HepG2 (cell line): Measurements from ENCODE around the gene ECEL1. TPM values are rescaled to one million over a fixed set of nuclear protein-coding genes. Genes with fewer than 3 reads are reported as not detected.

Experiments used
- ATAC-seq: fragments of 200-7000 bp; cut with Tn5 transposase; 3 replicates; pipeline ENCODE4 v1.9.1; 2020; ENCODE audit warnings: mild to moderate bottlenecking, moderate library complexity
- BruUV-seq: library from RNA; stranded (reverse); fragments of 400-500 nt; replicated peaks from 2 replicates; lab custom pipeline; 2021; lab: Mats Ljungman, UMichigan
- CTCF ChIA-PET: fragments of 300-600 bp; formaldehyde crosslinking; extraction: SDS; loops from one replicate; lab custom pipeline; 2021; ENCODE audit warnings: low total read pairs, inconsistent platforms, low intra/inter-chr PET ratio; lab: Yijun Ruan, JAX
- POLR2A ChIA-PET: fragments of 350-600 bp; sonication (Branson Sonifier 250); formaldehyde crosslinking; loops from one replicate; lab custom pipeline; 2020; ENCODE audit warnings: antibody characterized with exemption, inconsistent platforms; lab: Yijun Ruan, JAX
- DNase-seq: peaks from one replicate; pipeline ENCODE4 v3.0.0-alpha.2; 2015; ENCODE audit warnings: low spot score
- FAIRE-seq: peaks from 3 replicates; lab custom pipeline; 2011; peaks lifted over from hg19 to GRCh38; lab: Jason Lieb, UNC
- H2AFZ ChIP-seq: one replicate; pipeline ENCODE4 v1.6.1; 2011; ENCODE audit warnings: low read length, inconsistent platforms
- H3K27ac ChIP-seq: fragments of 300-600 bp; 3 replicates; pipeline ENCODE4 v1.8.0; 2011; ENCODE audit warnings: mixed run types, mild to moderate bottlenecking, mixed read lengths, low read length, inconsistent platforms; ENCODE audit not compliant: insufficient read depth; ENCODE audit errors: extremely low read length
- H3K27me3 ChIP-seq, 2 experiments: fragments of 200-600 bp in 1 of 2; 2 replicates in 1 of 2; 3 replicates in 1 of 2; pipeline versions ENCODE4 v1.6.0 to v1.8.0; 2011; ENCODE audit warnings: low read length in 2 of 2, mild to moderate bottlenecking in 2 of 2, moderate library complexity in 2 of 2, inconsistent platforms in 1 of 2; ENCODE audit not compliant: insufficient read depth in 2 of 2, control insufficient read depth in 1 of 2
- H3K36me3 ChIP-seq, 2 experiments: fragments of 200-600 bp in 1 of 2; replicated peaks in 1 of 2; 2 replicates in 1 of 2; 3 replicates in 1 of 2; pipeline versions ENCODE4 v1.5.1 to v1.8.0; 2011; ENCODE audit warnings: low read length in 2 of 2, inconsistent platforms in 1 of 2; ENCODE audit not compliant: insufficient read depth in 2 of 2, control insufficient read depth in 1 of 2
- H3K4me1 ChIP-seq: 2 replicates; pipeline ENCODE4 v1.5.1; 2012; ENCODE audit warnings: low read length, inconsistent platforms; ENCODE audit not compliant: insufficient read depth
- H3K4me2 ChIP-seq: 2 replicates; pipeline ENCODE4 v1.6.0; 2011; ENCODE audit warnings: low read depth, low read length, inconsistent platforms
- H3K4me3 ChIP-seq, 3 experiments: fragments of 200-600 bp in 1 of 3; sonication (generic), shearing (Covaris generic) in 1 of 3; replicated peaks in 1 of 3; 2 replicates each; pipeline ENCODE4 v1.5.1; 2011 to 2016; ENCODE audit warnings: low read length in 3 of 3, inconsistent platforms in 2 of 3, low read depth in 2 of 3, mild to moderate bottlenecking in 2 of 3, control low read depth in 1 of 3, mixed read lengths in 1 of 3; ENCODE audit not compliant: insufficient read depth in 1 of 3
- H3K79me2 ChIP-seq: one replicate; pipeline ENCODE4 v1.6.1; 2011; ENCODE audit warnings: low read length, inconsistent platforms; ENCODE audit not compliant: insufficient read depth
- H3K9ac ChIP-seq: 2 replicates; pipeline ENCODE4 v1.6.0; 2011; ENCODE audit warnings: mild to moderate bottlenecking, low read depth, low read length, inconsistent platforms; ENCODE audit not compliant: insufficient read depth
- H3K9me3 ChIP-seq: 2 replicates; pipeline ENCODE4 v1.5.1; 2012; ENCODE audit warnings: mild to moderate bottlenecking, low read length
- H4K20me1 ChIP-seq: 2 replicates; pipeline ENCODE4 v1.6.0; 2011; ENCODE audit warnings: inconsistent platforms, mild to moderate bottlenecking, low read length, moderate library complexity; ENCODE audit not compliant: insufficient read depth
- HHEX ChIP-seq: IDR thresholded peaks from 2 replicates; pipeline ENCODE4 v1.6.1; 2016; ENCODE audit warnings: control low read depth
- TBL1XR1 ChIP-seq: fragments of 150-350 bp; IDR thresholded peaks from 2 replicates; pipeline ENCODE4 v1.6.1; 2014; ENCODE audit warnings: borderline replicate concordance, low read length; ENCODE audit not compliant: partially characterized antibody
- ZBTB14 ChIP-seq: sonication (generic); formaldehyde crosslinking; IDR thresholded peaks from 2 replicates; pipeline ENCODE4 v1.4.0; 2020; ENCODE audit warnings: missing genetic modification reagents
- ZNF260 ChIP-seq: sonication (generic); formaldehyde crosslinking; IDR thresholded peaks from 2 replicates; pipeline ENCODE4 v1.4.0; 2020; ENCODE audit warnings: missing genetic modification reagents, low read depth, mild to moderate bottlenecking, borderline replicate concordance
- ZNF337 ChIP-seq: sonication (generic); formaldehyde crosslinking; IDR thresholded peaks from 2 replicates; pipeline ENCODE4 v1.5.1; 2020; ENCODE audit warnings: missing genetic modification reagents, low read depth, mild to moderate bottlenecking, borderline replicate concordance
- ZNF530 ChIP-seq: sonication (generic); formaldehyde crosslinking; IDR thresholded peaks from 2 replicates; pipeline ENCODE4 v1.5.0; 2020; ENCODE audit warnings: low read depth, mild to moderate bottlenecking, missing genetic modification reagents
- ZNF546 ChIP-seq: sonication (generic); formaldehyde crosslinking; conservative IDR thresholded peaks from 2 replicates; pipeline ENCODE4 v1.8.1; 2023; ENCODE audit warnings: mild to moderate bottlenecking, missing genetic modification reagents
- WGBS: methylation state at CpG from one replicate; pipeline ENCODE4 v1.1.6; 2017; ENCODE audit warnings: low lambda C conversion rate; 5-methylcytosine and 5-hydroxymethylcytosine counted together
- in situ Hi-C: cut with HindIII; loops from 2 replicates; pipeline ENCODE4 v1.10.0; 2017; ENCODE audit warnings: low pct_unique_long_range_greater_than_20kb; ENCODE audit not compliant: extremely low pct_ligation_motif_present
- intact Hi-C: fragments of 100-400 bp; cut with micrococcal nuclease; formaldehyde crosslinking; loops from one replicate; pipeline ENCODE4 v1.10.0; 2022; ENCODE audit not compliant: unreplicated experiment
- polyA plus RNA-seq, 8 experiments: library from polyadenylated mRNA; depleted of rRNA in 3 of 8; stranded (reverse) in 7 of 8; unstranded in 1 of 8; fragments of >200 nt; fragmentation: Illumina TruSeq in 4 of 8; extraction: Trizol in 4 of 8; gene quantifications; 2 replicates each; pipeline versions ENCODE4 v1.2.1 to v1.2.3, GENCODE V29; 2011 to 2016; ENCODE audit warnings: low read depth in 4 of 8, missing spikeins in 1 of 8, mixed read lengths in 1 of 8; ENCODE audit not compliant: insufficient read depth in 1 of 8
- total RNA-seq, 5 experiments: library from RNA; depleted of rRNA; stranded (reverse); fragments of >200 nt; fragmentation: Illumina TruSeq; extraction: Trizol; gene quantifications; 2 replicates each; pipeline ENCODE4 v1.2.3, GENCODE V29; 2016; ENCODE audit warnings: low read depth in 1 of 5
- TF ChIP-seq, protein P1 (sequence below): sonication (generic); formaldehyde crosslinking; IDR thresholded peaks from 2 replicates; pipeline ENCODE4 v1.4.0; 2020; ENCODE audit warnings: missing genetic modification reagents; ENCODE audit errors: not compliant biosample characterization
- TF ChIP-seq, protein P2 (sequence below): sonication (generic); formaldehyde crosslinking; IDR thresholded peaks from 2 replicates; pipeline ENCODE4 v1.5.0; 2020; ENCODE audit warnings: mild to moderate bottlenecking, missing genetic modification reagents
- TF ChIP-seq, protein P3 (sequence below): IDR thresholded peaks from 2 replicates; pipeline ENCODE4 v1.6.1; 2016; ENCODE audit warnings: low read depth
- TF ChIP-seq, protein P4 (sequence below): sonication (generic); formaldehyde crosslinking; IDR thresholded peaks from 2 replicates; pipeline ENCODE4 v1.4.0; 2020; ENCODE audit warnings: missing genetic modification reagents
- TF ChIP-seq, protein P5 (sequence below): sonication (generic); IDR thresholded peaks from 2 replicates; pipeline ENCODE4 v1.6.1; 2016; ENCODE audit warnings: low read depth, borderline replicate concordance

The ECEL1 gene
- total and polyA plus RNA-seq, 2 of the 13 experiments (the other 11 are each of a cell fraction or from before 2014, with no cell fraction given): not detected

GRCh38 chr2:232491139-232491780 is 3.6 kb upstream of the ECEL1 start:
- ATAC-seq (no peak), FAIRE-seq (no peak), DNase-seq (no peak)
- Histone ChIP-seq H3K9ac (no peak overlapping the region), H3K27ac (no peak overlapping the region), H3K79me2 (no peaks in the 10 kb centered on the region), H3K4me3 (no peak overlapping the region), H3K27me3 (peaks cover 25 to 91% of the 10 kb centered on the region in 2 experiments), H3K9me3 (no peaks in the 10 kb centered on the region), H3K36me3 (no peaks in the 10 kb centered on the region), H3K4me2 (no peak overlapping the region), H4K20me1 (no peaks in the 10 kb centered on the region), H2AFZ (no peak overlapping the region), H3K4me1 (no peaks in the 10 kb centered on the region)
- 34% methylated on average over 9 of the region's 12 CpGs for WGBS
- in situ Hi-C loops (no loop called here), intact Hi-C loops (no loop called here)
- no peak for TF ChIP-seq ZNF546 (CRISPR knock-in tag)
- TF ChIP-seq, protein P1, sequence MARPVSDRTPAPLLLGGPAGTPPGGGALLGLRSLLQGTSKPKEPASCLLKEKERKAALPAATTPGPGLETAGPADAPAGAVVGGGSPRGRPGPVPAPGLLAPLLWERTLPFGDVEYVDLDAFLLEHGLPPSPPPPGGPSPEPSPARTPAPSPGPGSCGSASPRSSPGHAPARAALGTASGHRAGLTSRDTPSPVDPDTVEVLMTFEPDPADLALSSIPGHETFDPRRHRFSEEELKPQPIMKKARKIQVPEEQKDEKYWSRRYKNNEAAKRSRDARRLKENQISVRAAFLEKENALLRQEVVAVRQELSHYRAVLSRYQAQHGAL (CRISPR knock-in tag): no peak
- TF ChIP-seq, protein P2, sequence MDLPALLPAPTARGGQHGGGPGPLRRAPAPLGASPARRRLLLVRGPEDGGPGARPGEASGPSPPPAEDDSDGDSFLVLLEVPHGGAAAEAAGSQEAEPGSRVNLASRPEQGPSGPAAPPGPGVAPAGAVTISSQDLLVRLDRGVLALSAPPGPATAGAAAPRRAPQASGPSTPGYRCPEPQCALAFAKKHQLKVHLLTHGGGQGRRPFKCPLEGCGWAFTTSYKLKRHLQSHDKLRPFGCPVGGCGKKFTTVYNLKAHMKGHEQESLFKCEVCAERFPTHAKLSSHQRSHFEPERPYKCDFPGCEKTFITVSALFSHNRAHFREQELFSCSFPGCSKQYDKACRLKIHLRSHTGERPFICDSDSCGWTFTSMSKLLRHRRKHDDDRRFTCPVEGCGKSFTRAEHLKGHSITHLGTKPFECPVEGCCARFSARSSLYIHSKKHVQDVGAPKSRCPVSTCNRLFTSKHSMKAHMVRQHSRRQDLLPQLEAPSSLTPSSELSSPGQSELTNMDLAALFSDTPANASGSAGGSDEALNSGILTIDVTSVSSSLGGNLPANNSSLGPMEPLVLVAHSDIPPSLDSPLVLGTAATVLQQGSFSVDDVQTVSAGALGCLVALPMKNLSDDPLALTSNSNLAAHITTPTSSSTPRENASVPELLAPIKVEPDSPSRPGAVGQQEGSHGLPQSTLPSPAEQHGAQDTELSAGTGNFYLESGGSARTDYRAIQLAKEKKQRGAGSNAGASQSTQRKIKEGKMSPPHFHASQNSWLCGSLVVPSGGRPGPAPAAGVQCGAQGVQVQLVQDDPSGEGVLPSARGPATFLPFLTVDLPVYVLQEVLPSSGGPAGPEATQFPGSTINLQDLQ (CRISPR knock-in tag): no peak
- TF ChIP-seq ZNF530 (CRISPR knock-in tag): no peak
- TF ChIP-seq, protein P3, sequence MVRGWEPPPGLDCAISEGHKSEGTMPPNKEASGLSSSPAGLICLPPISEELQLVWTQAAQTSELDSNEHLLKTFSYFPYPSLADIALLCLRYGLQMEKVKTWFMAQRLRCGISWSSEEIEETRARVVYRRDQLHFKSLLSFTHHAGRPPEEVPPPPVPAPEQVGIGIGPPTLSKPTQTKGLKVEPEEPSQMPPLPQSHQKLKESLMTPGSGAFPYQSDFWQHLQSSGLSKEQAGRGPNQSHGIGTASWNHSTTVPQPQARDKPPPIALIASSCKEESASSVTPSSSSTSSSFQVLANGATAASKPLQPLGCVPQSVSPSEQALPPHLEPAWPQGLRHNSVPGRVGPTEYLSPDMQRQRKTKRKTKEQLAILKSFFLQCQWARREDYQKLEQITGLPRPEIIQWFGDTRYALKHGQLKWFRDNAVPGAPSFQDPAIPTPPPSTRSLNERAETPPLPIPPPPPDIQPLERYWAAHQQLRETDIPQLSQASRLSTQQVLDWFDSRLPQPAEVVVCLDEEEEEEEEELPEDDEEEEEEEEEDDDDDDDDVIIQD (CRISPR knock-in tag): no peak
- TF ChIP-seq TBL1XR1: no peak
- TF ChIP-seq, protein P4, sequence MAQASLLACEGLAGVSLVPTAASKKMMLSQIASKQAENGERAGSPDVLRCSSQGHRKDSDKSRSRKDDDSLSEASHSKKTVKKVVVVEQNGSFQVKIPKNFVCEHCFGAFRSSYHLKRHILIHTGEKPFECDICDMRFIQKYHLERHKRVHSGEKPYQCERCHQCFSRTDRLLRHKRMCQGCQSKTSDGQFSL (CRISPR knock-in tag): no peak
- TF ChIP-seq ZNF260 (CRISPR knock-in tag): no peak
- no peak for TF ChIP-seq ZBTB14 (CRISPR knock-in tag)
- TF ChIP-seq ZNF337 (CRISPR knock-in tag): no peak
- no peak for TF ChIP-seq HHEX (CRISPR knock-in tag)
- TF ChIP-seq, protein P5, sequence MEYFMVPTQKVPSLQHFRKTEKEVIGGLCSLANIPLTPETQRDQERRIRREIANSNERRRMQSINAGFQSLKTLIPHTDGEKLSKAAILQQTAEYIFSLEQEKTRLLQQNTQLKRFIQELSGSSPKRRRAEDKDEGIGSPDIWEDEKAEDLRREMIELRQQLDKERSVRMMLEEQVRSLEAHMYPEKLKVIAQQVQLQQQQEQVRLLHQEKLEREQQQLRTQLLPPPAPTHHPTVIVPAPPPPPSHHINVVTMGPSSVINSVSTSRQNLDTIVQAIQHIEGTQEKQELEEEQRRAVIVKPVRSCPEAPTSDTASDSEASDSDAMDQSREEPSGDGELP: no peak
- ChIA-PET POLR2A (no interaction called here), CTCF (no interaction called here)
- no TSS peak for BruUV-seq
